ENCODE data around the gene LONP2.
"Not testable (repeated sequence)": the region's sequence is repeated elsewhere in the genome, so short reads cannot be mapped to it uniquely, and the experiment has no call there.

Gene LONP2

DNA sequence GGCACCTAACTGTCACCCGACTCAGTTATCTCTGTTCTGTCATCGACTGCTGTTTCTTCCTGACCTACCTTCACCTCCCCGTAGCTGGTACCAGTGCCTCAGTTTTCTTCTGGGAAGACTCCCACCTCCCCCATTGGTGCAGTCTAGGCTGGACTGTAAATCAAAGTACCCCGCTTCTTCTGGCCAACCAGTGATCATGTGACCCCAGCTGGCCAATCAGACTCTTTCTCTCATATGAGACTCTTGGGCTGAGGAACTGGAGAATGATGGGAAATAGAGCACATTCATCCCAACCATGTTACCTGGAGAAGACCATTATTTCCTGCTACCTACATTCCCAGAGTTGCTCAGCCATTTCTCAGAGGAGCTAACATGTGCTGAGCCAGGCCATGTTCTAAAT is 20.6 kb upstream of the LONP2 start:
- Mint-ChIP-seq H3K27ac (no peak overlapping the region), H3K4me1 (ENCODE audit: low read depth) (no peaks in the 10 kb centered on the region), H3K27me3 (ENCODE audit: low read depth) (peaks cover 7% of the 10 kb centered on the region), H3K9me3 (no peaks in the 10 kb centered on the region), H3K4me3 (no peak overlapping the region), H3K36me3 (ENCODE audit: low read depth) (no peaks in the 10 kb centered on the region)
- DNase-seq (ENCODE audit: low spot score), result no peak

DNA sequence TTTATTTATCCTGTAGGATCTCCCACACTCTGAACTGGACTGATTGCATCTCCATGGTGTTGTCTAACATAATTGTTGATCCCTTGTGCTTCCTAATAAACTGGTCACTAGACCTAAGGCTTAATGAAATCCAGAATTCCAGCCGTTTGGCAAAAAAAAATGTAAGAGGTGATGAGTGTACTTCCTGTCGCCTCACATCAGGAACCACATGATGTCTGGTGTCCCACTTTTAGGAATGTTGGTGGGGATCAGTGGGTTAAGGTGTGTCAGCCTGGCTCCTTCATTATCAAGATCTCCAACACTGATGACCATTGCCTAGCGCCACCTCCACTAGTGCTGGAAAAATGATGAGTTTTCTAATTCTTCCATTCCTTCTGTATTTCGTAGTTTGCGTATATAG is 18.6 kb upstream of the LONP2 start:
- Mint-ChIP-seq H3K9me3 (no peaks in the 10 kb centered on the region), H3K27me3 (ENCODE audit: low read depth) (peaks cover 11% of the 10 kb centered on the region), H3K4me1 (ENCODE audit: low read depth) (no peaks in the 10 kb centered on the region), H3K27ac (no peak overlapping the region), H3K36me3 (ENCODE audit: low read depth) (no peaks in the 10 kb centered on the region), H3K4me3 (no peak overlapping the region)
- DNase-seq (ENCODE audit: low spot score), result no peak

DNA sequence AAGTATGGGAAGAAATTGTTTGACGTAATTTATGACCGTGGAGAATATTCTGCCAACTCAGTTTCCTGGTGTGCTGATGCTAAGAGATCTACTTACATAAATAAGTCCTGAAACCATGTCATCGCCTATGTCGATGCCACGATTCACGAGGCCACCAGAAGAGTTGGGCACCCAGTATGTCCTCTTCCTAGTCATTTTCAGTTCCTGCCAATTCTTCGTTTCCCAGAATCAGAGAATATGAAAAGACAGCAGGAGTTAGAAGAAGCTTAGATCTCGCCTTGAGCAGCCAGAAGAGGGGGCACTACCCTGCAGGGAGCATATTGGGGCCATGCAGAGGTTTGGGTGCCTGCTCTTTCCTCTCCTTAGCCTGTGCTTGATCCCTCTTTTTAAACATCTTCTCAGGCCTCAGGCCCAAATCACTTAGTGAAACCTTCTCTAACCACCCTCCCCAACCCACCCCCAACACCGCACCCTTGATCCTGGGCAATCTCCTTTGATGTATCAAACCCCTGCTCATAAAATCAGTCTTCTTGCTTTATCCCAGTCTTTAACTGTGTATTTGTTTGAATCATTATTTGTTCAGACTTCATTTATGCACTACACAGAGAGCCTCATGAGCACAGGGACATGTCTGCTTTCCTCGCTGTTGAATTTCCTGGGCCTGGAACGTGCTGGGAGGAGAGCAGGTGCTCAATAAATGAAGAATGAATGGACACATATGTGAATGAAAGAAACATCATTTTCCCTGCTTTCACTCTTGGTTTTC is 12.2 kb upstream of the LONP2 start:
- peaks cover 11% of the 10 kb centered on the region for H3K27me3 Mint-ChIP-seq (ENCODE audit: low read depth)
- H3K27ac Mint-ChIP-seq, result peak overlapping the region; percentile 64
- peak overlapping the region; percentile 41 for H3K4me3 Mint-ChIP-seq
- peak; percentile 32 for DNase-seq (ENCODE audit: low spot score)
- H3K36me3 Mint-ChIP-seq (ENCODE audit: low read depth), result no peaks in the 10 kb centered on the region
- H3K4me1 Mint-ChIP-seq (ENCODE audit: low read depth), result peaks cover 11% of the 10 kb centered on the region
- H3K9me3 Mint-ChIP-seq, result no peaks in the 10 kb centered on the region

DNA sequence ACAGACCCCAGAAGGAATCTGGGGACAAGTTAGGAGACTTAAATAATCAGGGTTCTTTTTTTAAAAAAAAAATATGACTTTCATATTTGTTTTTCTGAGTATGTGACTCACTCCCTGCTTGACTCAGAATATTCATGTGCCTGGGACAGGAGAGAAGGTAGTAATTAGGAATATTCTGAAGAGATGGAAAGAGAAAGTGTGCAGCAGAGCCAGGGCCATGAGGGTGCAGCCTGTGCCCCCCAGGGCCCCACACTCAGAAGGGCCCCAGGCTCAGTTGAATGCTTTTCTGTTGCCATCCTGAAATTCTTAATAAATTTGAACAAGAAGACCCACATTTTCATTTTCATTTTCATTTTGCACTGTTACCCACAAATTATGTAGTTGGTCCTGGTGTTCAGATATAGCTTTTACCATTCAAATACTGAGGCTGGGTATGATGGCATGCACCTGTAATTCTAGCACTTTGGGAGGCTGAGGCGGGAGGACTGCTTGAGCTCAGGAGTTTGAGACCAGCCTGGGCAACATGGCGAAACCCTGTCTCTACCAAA is 11.5 kb upstream of the LONP2 start:
- Mint-ChIP-seq H3K4me1 (ENCODE audit: low read depth) (peaks cover 11% of the 10 kb centered on the region), H3K36me3 (ENCODE audit: low read depth) (no peaks in the 10 kb centered on the region), H3K9me3 (no peaks in the 10 kb centered on the region), H3K27me3 (ENCODE audit: low read depth) (peaks cover 9% of the 10 kb centered on the region), H3K4me3 (peak overlapping the region; percentile 41), H3K27ac (peak overlapping the region; percentile 64)
- peak; percentile 13 for DNase-seq (ENCODE audit: low spot score)

DNA sequence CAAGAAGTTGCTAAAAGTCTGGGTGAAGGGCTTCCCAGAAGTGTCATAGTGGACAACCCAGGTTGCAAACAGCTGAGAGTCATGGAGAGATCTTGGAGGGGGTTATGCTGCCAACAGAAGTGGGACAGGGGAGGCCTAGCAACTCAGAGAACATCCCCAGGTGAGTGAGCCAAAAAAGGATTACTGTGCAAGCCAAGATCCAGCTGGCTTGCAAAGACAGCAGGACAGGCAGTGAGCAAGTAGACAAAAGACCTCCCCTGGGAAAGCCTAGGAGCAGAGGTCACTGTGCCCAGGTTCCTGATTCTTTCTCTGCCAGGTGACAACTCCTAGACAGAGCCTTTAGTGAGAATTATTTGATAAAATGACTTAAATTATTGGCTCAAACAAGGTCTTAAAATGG is 9.5 kb upstream of the LONP2 start:
- peaks cover 4% of the 10 kb centered on the region for H3K27me3 Mint-ChIP-seq (ENCODE audit: low read depth)
- no peak overlapping the region for H3K27ac Mint-ChIP-seq
- DNase-seq (ENCODE audit: low spot score), result no peak
- H3K4me1 Mint-ChIP-seq (ENCODE audit: low read depth), result peaks cover 11% of the 10 kb centered on the region
- no peaks in the 10 kb centered on the region for H3K36me3 Mint-ChIP-seq (ENCODE audit: low read depth)
- peaks cover under 1% of the 10 kb centered on the region for H3K9me3 Mint-ChIP-seq
- no peak overlapping the region for H3K4me3 Mint-ChIP-seq

DNA sequence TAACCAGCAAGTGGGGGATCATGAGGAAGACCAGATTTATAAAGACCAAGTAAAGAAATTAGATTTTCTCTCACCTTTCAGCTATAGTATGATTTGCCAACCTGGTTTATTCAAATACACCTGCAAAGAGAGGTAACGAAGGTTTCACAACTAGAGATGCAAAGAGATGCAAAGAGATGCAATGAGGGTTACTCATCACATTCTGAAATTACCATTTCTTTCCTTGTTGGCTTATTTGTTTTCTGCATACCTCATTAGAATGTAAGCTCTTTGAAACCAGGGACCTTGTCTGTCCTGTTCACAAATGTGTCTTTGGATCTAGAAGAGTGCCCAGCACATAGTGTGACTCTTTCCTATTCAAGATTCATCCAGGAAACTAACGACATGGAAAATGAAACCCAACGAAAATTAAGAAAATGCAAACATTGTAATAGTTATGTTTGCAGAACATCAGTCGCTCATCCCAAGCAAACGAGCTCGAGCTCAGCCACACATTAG is 9.0 kb upstream of the LONP2 start:
- Mint-ChIP-seq H3K4me1 (ENCODE audit: low read depth) (peaks cover 11% of the 10 kb centered on the region), H3K9me3 (peaks cover 5% of the 10 kb centered on the region), H3K4me3 (no peak overlapping the region), H3K36me3 (ENCODE audit: low read depth) (no peaks in the 10 kb centered on the region), H3K27me3 (ENCODE audit: low read depth) (peaks cover under 1% of the 10 kb centered on the region), H3K27ac (no peak overlapping the region)
- no peak for DNase-seq (ENCODE audit: low spot score)

DNA sequence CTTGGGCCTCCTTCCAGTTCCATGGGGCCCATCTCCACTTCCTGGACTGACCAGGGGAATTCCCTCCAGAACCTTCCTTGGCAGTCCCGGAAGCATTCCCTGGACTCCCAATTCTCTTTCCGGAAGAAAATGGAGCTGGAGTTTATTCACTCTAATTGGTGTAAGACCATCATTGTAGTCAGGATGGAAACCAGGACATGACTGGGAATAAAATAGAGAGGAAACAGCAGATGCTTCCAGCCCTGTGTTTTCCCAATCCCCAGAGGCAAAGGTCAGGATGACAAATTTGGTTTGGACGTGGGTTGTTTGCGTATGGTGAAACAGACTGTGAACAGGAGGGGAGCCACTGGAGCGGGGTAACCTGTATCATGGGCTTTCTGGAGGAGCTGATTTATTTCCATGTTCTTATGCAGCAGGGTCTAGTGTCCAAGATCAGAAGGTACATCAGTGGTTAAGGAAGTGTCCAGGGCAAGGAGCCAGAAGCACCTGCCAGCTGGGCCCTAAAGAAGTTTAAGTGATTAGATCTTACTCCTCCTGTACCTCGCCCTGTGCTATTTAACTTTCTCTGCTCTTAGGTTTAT is 8.5 kb upstream of the LONP2 start:
- Mint-ChIP-seq H3K4me3 (no peak overlapping the region), H3K27ac (no peak overlapping the region), H3K9me3 (peaks cover 8% of the 10 kb centered on the region), H3K4me1 (ENCODE audit: low read depth) (peaks cover 11% of the 10 kb centered on the region), H3K27me3 (ENCODE audit: low read depth) (no peaks in the 10 kb centered on the region), H3K36me3 (ENCODE audit: low read depth) (no peaks in the 10 kb centered on the region)
- DNase-seq (ENCODE audit: low spot score), result no peak

DNA sequence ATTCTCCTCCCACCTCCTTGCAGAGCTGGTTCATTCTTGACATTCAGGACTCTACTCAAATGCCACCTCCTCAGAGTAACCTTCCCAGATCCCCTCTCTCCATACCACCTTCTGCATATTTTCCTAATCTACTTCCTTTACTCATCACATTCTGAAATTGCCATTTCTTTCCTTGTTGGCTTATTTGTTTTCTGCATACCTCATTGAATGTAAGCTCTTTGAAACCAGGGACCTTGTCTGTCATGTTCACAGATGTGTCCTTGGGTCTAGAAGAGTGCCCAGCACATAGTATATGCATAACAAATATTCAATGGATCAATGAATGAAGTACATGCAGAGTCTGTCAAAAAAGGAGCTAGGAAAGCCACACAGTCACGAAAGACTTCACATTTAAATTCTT is 7.8 kb upstream of the LONP2 start:
- no peak overlapping the region for H3K4me3 Mint-ChIP-seq
- peaks cover 11% of the 10 kb centered on the region for H3K4me1 Mint-ChIP-seq (ENCODE audit: low read depth)
- no peak for DNase-seq (ENCODE audit: low spot score)
- no peaks in the 10 kb centered on the region for H3K36me3 Mint-ChIP-seq (ENCODE audit: low read depth)
- H3K27me3 Mint-ChIP-seq (ENCODE audit: low read depth), result no peaks in the 10 kb centered on the region
- H3K9me3 Mint-ChIP-seq, result peaks cover 14% of the 10 kb centered on the region
- no peak overlapping the region for H3K27ac Mint-ChIP-seq

DNA sequence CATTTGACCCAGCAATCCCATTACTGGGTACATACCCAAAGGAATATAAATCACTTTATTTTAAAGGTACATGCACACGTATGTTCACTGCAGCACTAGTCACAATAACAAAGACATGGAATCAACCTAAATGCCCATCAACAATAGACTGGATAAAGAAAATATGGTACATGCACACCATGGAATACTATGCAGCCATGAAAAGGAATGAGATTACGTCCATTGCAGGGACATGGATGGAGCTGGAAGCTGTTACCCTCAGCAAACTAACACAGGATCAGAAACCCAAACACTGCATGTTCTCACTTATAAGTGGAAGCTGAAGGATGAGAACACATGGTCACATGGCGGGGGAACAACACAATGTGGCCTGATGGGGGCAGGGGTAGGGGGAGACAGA is 4.0 kb upstream of the LONP2 start:
- not testable (repeated sequence) for H3K4me1 Mint-ChIP-seq (ENCODE audit: low read depth); H3K27me3 Mint-ChIP-seq (ENCODE audit: low read depth); H3K36me3 Mint-ChIP-seq (ENCODE audit: low read depth); DNase-seq (ENCODE audit: low spot score); H3K4me3 Mint-ChIP-seq; H3K27ac Mint-ChIP-seq
- H3K9me3 Mint-ChIP-seq, result peaks cover 15% of the 10 kb centered on the region

DNA sequence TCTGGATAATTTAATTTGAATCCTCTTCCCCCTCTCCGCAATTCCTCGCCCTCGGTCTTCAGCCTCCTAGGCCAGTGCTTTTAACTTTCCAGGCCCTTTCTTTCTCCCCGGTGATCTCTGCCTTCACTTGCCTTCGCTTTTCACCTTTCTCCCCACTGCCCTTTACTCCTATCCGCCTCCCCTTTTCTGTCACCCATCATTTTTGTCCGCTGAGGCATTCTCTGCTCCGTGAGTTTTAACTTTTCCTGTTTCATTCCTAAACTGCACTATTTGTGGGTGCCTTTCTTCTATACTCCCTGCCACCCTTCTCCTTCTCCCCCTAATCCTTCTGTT is 729 bp downstream of the LONP2 start:
- H3K27ac Mint-ChIP-seq, result peak overlapping the region; percentile 92
- H3K36me3 Mint-ChIP-seq (ENCODE audit: low read depth), result peaks cover 8% of the 10 kb centered on the region
- DNase-seq (ENCODE audit: low spot score), result no peak
- H3K27me3 Mint-ChIP-seq (ENCODE audit: low read depth), result no peaks in the 10 kb centered on the region
- H3K4me1 Mint-ChIP-seq (ENCODE audit: low read depth), result peaks cover 23% of the 10 kb centered on the region
- peaks cover 12% of the 10 kb centered on the region for H3K9me3 Mint-ChIP-seq
- H3K4me3 Mint-ChIP-seq, result peak overlapping the region; percentile 99

DNA sequence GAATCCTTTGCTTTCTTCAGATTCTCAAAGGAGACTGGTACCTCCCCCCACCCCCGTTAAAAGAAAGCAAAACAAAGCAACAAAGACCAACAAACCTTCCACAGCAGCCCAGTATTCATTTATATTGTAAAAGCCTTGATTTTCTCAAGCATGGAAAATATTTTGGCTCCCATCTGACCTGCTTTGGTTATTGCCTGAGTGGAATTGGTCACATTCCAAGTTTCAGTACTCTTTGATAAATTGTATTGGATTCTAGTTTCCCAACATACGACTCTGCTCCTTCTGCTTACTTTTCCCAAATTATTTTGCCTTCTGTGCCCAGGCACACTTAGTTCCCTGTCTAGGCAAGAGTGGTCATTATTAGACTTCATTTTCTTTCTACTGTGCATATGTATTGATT is 2.0 kb downstream of the LONP2 start:
- Mint-ChIP-seq H3K27ac (no peak overlapping the region), H3K4me1 (ENCODE audit: low read depth) (peaks cover 24% of the 10 kb centered on the region), H3K27me3 (ENCODE audit: low read depth) (no peaks in the 10 kb centered on the region), H3K9me3 (peaks cover 3% of the 10 kb centered on the region), H3K4me3 (peak overlapping the region; percentile 99), H3K36me3 (ENCODE audit: low read depth) (peaks cover 8% of the 10 kb centered on the region)
- DNase-seq (ENCODE audit: low spot score), result no peak

DNA sequence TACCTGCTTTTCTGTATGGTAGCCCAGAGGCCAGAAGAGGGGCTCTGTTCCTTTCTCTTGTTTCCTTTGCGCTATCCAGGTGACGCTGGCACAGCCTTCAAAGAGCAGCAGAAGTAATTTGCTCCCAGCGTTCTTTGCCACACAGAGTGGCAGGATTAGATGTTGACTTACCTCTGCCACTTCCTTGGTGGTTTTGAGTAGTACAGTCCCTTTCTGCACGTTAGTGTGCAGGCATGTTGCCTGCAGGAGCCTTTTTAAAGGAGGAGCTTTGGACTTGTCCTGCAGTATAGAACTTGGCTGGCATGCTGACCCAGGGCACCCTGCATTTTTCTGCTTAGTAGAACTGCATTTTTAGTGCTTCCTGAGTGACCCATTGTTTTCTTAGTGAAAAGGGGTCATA is 3.2 kb downstream of the LONP2 start, which contains the start of gene ABCC11:
TSS of gene ABCC11 (minus strand) at position 229 of the 400 bp plus-strand sequence. CDS start 15,618 bp downstream, outside the sequence.
- Mint-ChIP-seq H3K4me1 (ENCODE audit: low read depth) (peaks cover 28% of the 10 kb centered on the region), H3K36me3 (ENCODE audit: low read depth) (peaks cover 10% of the 10 kb centered on the region), H3K9me3 (no peaks in the 10 kb centered on the region), H3K27ac (peak within 1 kb of the TSS; percentile 52), H3K4me3 (peak within 1 kb of the TSS; percentile 99), H3K27me3 (ENCODE audit: low read depth) (no peaks in the 10 kb centered on the region)
- DNase-seq (ENCODE audit: low spot score), result no peak

DNA sequence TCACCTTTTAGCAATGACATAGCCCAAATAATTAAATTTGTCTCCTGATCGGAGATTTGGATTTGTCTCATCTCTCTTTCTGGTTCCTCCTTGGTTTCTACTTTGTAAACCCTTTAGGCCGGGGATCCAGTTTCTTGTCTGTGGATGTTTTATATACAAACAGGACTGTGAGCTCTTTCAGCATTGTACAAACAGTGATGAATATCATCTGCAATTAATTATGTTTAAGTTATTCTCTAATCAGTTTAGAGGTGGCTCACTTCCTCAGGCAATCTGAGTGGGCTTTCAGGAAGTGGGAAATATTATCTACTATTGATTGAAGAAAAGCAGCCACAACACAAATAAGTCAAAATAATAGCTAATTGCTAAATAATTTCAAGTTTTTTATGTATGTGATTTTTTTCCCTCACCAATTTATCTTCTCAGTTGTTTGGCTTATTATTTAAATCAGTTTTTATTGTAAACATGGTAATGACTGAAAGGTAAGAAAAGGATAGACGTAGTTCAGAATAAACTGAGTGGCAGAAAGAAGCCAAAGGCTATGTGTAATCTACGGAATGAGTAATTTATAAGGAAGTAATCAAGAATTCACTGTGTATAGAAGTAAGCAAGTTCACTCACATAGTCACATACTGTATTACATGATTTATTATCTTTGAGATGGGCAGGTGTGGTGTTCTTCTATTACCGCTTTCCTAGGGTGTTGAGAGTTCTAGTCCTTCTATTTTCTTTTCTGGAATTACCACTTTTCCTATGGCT is 6.6 kb downstream of the LONP2 start:
- no peaks in the 10 kb centered on the region for H3K27me3 Mint-ChIP-seq (ENCODE audit: low read depth)
- no peaks in the 10 kb centered on the region for H3K9me3 Mint-ChIP-seq
- no peak overlapping the region for H3K27ac Mint-ChIP-seq
- H3K4me3 Mint-ChIP-seq, result no peak overlapping the region
- DNase-seq (ENCODE audit: low spot score), result no peak
- H3K36me3 Mint-ChIP-seq (ENCODE audit: low read depth), result peaks cover 12% of the 10 kb centered on the region
- H3K4me1 Mint-ChIP-seq (ENCODE audit: low read depth), result peaks cover 17% of the 10 kb centered on the region

DNA sequence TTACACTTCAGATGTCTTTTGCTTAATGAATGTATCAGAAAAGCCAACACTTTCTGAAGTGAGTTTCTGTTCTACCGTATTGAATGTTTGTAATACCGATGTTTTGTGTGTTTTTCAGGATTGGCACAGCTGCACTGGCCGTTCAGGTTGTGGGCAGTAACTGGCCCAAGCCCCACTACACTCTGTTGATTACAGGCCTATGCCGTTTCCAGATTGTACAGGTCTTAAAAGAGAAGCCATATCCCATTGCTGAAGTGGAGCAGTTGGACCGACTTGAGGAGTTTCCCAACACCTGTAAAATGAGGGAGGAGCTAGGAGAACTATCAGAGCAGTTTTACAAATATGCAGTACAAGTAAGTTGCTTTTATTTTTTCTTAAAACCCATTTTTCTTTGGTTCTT is 7.9 kb downstream of the LONP2 start:
- H3K36me3 Mint-ChIP-seq (ENCODE audit: low read depth), result peaks cover 17% of the 10 kb centered on the region

More for the DNA sequence above, 7.9 kb downstream of the LONP2 start:
- H3K9me3 Mint-ChIP-seq, result no peaks in the 10 kb centered on the region
- H3K4me3 Mint-ChIP-seq, result no peak overlapping the region
- H3K27ac Mint-ChIP-seq, result no peak overlapping the region
- no peaks in the 10 kb centered on the region for H3K27me3 Mint-ChIP-seq (ENCODE audit: low read depth)
- no peak for DNase-seq (ENCODE audit: low spot score)
- peaks cover 9% of the 10 kb centered on the region for H3K4me1 Mint-ChIP-seq (ENCODE audit: low read depth)
